H1 (cell line): ENCODE data around the gene LIPA. TPM values are rescaled to one million over a fixed set of nuclear protein-coding genes. Genes with fewer than 3 reads are reported as not detected.

Experiments used
- ATF3 ChIP-seq: IDR thresholded peaks from 2 replicates; pipeline ENCODE4 v1.6.1; 2011; ENCODE audit warnings: low read depth, mild to moderate bottlenecking, low read length; ENCODE audit not compliant: insufficient read depth
- BCL11A ChIP-seq, 2 experiments: IDR thresholded peaks; one replicate each; pipeline ENCODE4 v1.6.1; 2011; ENCODE audit warnings: low read depth in 2 of 2, low read length in 2 of 2, mild to moderate bottlenecking in 2 of 2
- CHD1 ChIP-seq: IDR thresholded peaks from 2 replicates; pipeline ENCODE4 v1.6.1; 2012; ENCODE audit warnings: low read depth, low read length, improper control_type of control experiment
- E2F6 ChIP-seq: IDR thresholded peaks from 2 replicates; pipeline ENCODE4 v1.6.1; 2012; ENCODE audit warnings: inconsistent platforms
- POU5F1 ChIP-seq: IDR thresholded peaks from 2 replicates; pipeline ENCODE4 v1.6.1; 2011; ENCODE audit warnings: low read depth, mild to moderate bottlenecking, low read length, moderate library complexity
- YY1 ChIP-seq: IDR thresholded peaks from 2 replicates; pipeline ENCODE4 v1.6.1; 2011; ENCODE audit warnings: low read depth, mild to moderate bottlenecking, low read length
- polyA plus RNA-seq, 7 experiments: library from polyadenylated mRNA; depleted of rRNA in 3 of 7; stranded (reverse) in 5 of 7; unstranded in 2 of 7; fragments of >200 nt in 5 of 7; fragments of 200-250 nt in 2 of 7; gene quantifications; 1 replicate in 5 of 7; 2 replicates in 1 of 7; 4 replicates in 1 of 7; pipeline versions ENCODE4 v1.2.1 to v1.2.3, GENCODE V29; 2011 to 2013; ENCODE audit warnings: missing spikeins in 2 of 7, mixed read lengths in 2 of 7
- total RNA-seq: library from RNA; stranded (reverse); fragmentation: NEBNext Ultra II Directional; extraction: Animal tissue kit (Norgen Biotek cat#: 25700); gene quantifications from 2 replicates; pipeline ENCODE4 v1.2.1, GENCODE V29; 2021

Gene LIPA
- total and polyA plus RNA-seq, 2 of the 8 experiments (the other 6 are each of a cell fraction or from before 2014, with no cell fraction given) = 18.1 to 32.4 TPM

DNA sequence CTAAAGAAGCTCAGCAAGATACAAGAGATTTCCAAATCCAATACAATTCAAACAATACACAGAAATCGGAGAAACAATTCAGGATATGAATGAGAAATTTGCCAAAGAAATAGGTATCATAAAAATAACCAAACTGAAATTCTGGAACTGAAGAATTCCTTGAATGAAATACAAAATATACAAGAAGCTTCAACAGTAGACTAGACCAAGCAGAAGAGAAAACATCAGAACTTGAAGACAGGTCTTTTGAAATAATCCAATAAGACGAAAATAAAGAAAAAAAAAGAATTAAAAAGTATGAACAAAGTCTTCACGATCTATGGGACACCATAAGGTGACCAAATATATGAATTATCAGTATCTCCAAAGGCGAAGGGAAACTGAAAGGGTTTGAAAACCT, 47.5 kb upstream of the LIPA start (continued):
- TF ChIP-seq ATF3 = no peak
- no peak for TF ChIP-seq CHD1
- TF ChIP-seq POU5F1 = no peak
- TF ChIP-seq BCL11A (IDR thresholded peaks at IDR 0.05; ENCODE audit: low read depth in 2 of 2, low read length in 2 of 2) = no peak
- no peak for TF ChIP-seq E2F6
- no peak for TF ChIP-seq YY1
